Cardiac muscle cell (in vitro differentiated cells and primary cell): ENCODE results near the gene HK1. TPM values are rescaled to one million over a fixed set of nuclear protein-coding genes. Genes with fewer than 3 reads are reported as not detected.
A peak's percentile ranks its signal among the peaks of the same experiment; 100 is the strongest.
"Not testable (repeated sequence)": the region's sequence is repeated elsewhere in the genome, so short reads cannot be mapped to it uniquely, and the experiment has no call there.

Experiments used
- DNase-seq, 2 donors: peaks; one replicate each; pipeline versions ENCODE4 v3.0.0 to v3.0.0-alpha.2; 2010 to 2017; ENCODE audit warnings: low read depth in 1 of 2, low spot score in 1 of 2
- H3K27ac ChIP-seq: fragments of 200-600 bp; sonication (generic); 2 replicates; pipeline ENCODE4 v1.5.1; 2016
- H3K27me3 ChIP-seq: fragments of 200-600 bp; sonication (generic); 2 replicates; pipeline ENCODE4 v1.6.0; 2016; ENCODE audit warnings: control low read depth
- H3K36me3 ChIP-seq: fragments of 200-600 bp; sonication (generic); 2 replicates; pipeline ENCODE4 v1.5.1; 2016; ENCODE audit warnings: control low read depth
- H3K4me1 ChIP-seq: fragments of 200-600 bp; sonication (generic); 2 replicates; pipeline ENCODE4 v1.8.1; 2017; ENCODE audit warnings: low read depth, mild to moderate bottlenecking, mixed run types
- H3K4me3 ChIP-seq: fragments of 200-600 bp; sonication (generic); 2 replicates; pipeline ENCODE4 v1.5.1; 2016; ENCODE audit warnings: mild to moderate bottlenecking
- H3K9me3 ChIP-seq: fragments of 200-600 bp; sonication (generic); 2 replicates; pipeline ENCODE4 v1.5.1; 2017; ENCODE audit warnings: low read depth, mild to moderate bottlenecking, control low read depth
- polyA plus RNA-seq: library from polyadenylated mRNA; unstranded; fragments of >200 nt; fragmentation: Nextera tagmentation; extraction: Ambion mirVana; gene quantifications from 2 replicates; pipeline ENCODE4 v1.2.1, GENCODE V29; 2016
- total RNA-seq: library from RNA; depleted of rRNA; stranded (reverse); fragments of >200 nt; gene quantifications from 2 replicates; pipeline ENCODE4 v1.2.3, GENCODE V29; 2016
- TF ChIP-seq, protein P1 (sequence below): IDR thresholded peaks from 2 replicates; pipeline ENCODE4 v1.5.1; 2012; ENCODE audit warnings: low read depth, mild to moderate bottlenecking, low read length

HK1 gene
- total and polyA plus RNA-seq, 2 experiments from 2014 or later = 324 to 347 TPM

DNA sequence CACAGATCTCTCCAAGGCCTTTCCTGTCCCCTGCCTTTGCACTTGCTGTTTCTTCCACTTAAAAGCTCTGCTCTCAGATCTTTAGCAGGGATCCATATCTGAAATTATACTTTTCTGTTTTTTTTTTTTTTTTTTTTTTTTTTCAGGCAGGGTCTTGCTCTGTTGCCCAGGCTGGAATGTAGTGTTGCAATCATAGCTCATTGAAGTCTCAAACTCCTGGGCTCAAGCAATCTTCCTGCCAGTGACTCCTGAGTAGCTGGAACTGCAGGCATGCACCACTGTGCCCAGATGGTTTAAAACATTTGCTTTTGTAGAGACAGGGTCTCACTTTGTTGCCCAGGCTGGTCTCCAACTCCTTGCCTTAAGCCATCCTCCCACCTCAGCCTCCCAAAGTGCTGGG is 167.9 kb downstream of the HK1 start:
- peaks cover 11% of the 10 kb centered on the region for H3K4me1 ChIP-seq
- TF ChIP-seq, protein P1, sequence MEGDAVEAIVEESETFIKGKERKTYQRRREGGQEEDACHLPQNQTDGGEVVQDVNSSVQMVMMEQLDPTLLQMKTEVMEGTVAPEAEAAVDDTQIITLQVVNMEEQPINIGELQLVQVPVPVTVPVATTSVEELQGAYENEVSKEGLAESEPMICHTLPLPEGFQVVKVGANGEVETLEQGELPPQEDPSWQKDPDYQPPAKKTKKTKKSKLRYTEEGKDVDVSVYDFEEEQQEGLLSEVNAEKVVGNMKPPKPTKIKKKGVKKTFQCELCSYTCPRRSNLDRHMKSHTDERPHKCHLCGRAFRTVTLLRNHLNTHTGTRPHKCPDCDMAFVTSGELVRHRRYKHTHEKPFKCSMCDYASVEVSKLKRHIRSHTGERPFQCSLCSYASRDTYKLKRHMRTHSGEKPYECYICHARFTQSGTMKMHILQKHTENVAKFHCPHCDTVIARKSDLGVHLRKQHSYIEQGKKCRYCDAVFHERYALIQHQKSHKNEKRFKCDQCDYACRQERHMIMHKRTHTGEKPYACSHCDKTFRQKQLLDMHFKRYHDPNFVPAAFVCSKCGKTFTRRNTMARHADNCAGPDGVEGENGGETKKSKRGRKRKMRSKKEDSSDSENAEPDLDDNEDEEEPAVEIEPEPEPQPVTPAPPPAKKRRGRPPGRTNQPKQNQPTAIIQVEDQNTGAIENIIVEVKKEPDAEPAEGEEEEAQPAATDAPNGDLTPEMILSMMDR = no peak
- H3K9me3 ChIP-seq = no peaks in the 10 kb centered on the region
- H3K36me3 ChIP-seq = no peaks in the 10 kb centered on the region
- peak in 1 of 2 donors; percentile 44 for DNase-seq
- no peak overlapping the region for H3K4me3 ChIP-seq
- no peaks in the 10 kb centered on the region for H3K27me3 ChIP-seq
- no peak overlapping the region for H3K27ac ChIP-seq

DNA sequence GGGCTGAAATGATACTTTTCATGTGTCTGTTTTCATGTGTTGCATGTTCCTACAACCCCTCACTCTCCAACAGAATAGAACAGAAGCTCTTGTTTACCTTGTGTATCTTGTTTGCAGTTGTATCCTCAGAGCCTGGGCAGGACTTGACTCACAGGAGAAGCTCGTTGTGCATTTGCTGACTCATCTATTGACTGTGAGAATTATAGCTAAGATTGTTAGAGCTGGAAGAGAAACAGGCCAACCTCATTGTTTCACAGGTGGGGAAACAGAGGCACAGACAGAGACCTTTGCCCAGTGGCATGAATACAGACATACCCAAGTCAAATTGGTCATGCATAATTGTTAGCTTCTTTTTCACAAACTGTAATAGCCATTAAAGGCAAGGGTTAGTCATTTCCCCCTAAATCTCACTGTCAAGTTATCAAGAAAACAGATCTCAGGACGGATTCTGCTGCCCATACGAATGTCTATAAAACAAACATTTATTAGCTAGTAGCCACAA is 168.4 kb downstream of the HK1 start:
- no peak overlapping the region for H3K27ac ChIP-seq
- DNase-seq = peak in 1 of 2 donors; percentile 80
- H3K4me1 ChIP-seq = peaks cover 11% of the 10 kb centered on the region
- H3K9me3 ChIP-seq = no peaks in the 10 kb centered on the region
- H3K4me3 ChIP-seq = no peak overlapping the region
- TF ChIP-seq, protein P1 = no peak
- H3K36me3 ChIP-seq = no peaks in the 10 kb centered on the region
- no peaks in the 10 kb centered on the region for H3K27me3 ChIP-seq

DNA sequence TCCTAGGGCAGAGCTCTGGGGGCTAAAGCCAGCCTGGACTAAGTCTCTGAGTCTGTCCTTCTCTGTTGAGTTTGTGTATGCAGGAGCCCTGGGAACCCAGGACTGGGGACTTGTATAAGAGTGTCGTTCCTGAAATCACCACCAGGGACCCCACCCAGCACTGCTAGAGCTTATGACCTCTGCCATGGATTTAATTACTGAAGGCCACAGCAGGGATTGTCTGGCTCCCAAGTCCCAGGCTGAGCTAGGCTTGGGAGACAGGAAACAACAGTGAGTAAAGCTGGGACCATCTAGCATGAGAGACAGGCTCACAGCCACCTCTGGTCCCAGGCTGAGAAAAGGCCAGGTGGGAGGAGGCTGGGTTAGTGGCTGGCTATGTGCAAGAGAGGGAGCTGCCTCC is 171.5 kb downstream of the HK1 start:
- H3K27ac ChIP-seq = no peak overlapping the region

DNA sequence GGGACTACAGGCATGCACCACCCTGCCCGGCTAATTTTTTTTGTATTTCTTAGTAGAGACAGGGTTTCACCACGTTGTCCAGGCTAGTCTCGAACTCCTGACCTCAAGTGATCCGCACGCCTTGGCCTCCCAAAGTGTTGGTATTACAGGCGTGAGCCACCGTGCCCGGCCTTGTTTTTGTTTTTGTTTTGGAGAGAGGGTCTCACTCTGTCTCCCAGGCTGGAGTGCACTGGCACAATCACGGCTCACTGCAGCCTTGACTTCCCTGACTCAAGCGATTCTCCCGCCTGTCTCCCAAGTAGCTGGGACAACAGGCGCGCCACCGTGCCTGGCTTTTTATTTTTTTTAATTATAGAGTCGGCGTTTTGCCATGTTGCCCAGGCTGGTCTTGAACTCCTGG is 172.1 kb downstream of the HK1 start:
- H3K4me3 ChIP-seq, H3K9me3 ChIP-seq, DNase-seq: not testable (repeated sequence)

More for the DNA sequence above, 171.5 kb downstream of the HK1 start:
- TF ChIP-seq, protein P1 = peak; percentile 56
- DNase-seq = peak; percentile 64 to 90
- Histone ChIP-seq H3K4me3 (no peak overlapping the region), H3K4me1 (peaks cover 27% of the 10 kb centered on the region), H3K9me3 (no peaks in the 10 kb centered on the region), H3K27me3 (no peaks in the 10 kb centered on the region), H3K36me3 (no peaks in the 10 kb centered on the region)

DNA sequence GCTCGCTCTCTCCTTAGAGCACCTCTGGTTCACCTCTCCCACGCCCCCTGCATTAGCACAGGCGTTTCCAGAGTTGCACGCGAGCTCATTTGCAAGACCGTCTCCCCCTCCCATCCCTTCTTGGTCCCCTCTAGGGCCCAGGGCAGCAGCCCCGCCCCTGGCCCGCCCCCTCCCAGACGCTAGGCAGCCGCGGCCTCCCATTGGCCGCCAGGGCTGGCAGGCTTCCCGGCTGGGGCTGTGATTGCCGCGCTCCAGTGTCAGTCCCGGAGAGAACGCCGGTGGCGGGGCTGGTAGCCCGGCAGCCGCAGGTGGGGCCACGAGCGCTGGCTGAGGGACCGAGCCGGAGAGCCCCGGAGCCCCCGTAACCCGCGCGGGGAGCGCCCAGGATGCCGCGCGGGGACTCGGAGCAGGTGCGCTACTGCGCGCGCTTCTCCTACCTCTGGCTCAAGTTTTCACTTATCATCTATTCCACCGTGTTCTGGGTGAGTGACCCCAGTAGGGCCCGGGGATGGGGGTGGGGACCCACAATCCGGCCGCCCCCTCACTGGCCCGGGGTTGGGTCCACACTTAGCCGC is 173.0 kb downstream of the HK1 start, which contains the start of gene TSPAN15:
Gene TSPAN15 (plus strand): TSS at position 257 of the 575 bp plus-strand sequence. CDS start 130 bp downstream, at position 387.
- H3K9me3 ChIP-seq = no peaks in the 10 kb centered on the region
- peak within 1 kb of the TSS; percentile 55 for H3K4me3 ChIP-seq
- TF ChIP-seq, protein P1 = no peak
- H3K36me3 ChIP-seq = no peaks in the 10 kb centered on the region
- peak within 1 kb of the TSS; percentile 31 for H3K27ac ChIP-seq
- H3K27me3 ChIP-seq = no peaks in the 10 kb centered on the region
- peak; percentile 82 to 96 for DNase-seq
- H3K4me1 ChIP-seq = peaks cover 40% of the 10 kb centered on the region

More for the DNA sequence above, 172.1 kb downstream of the HK1 start:
- Histone ChIP-seq H3K27ac (peak overlapping the region; percentile 31), H3K4me1 (peaks cover 31% of the 10 kb centered on the region)
- H3K27me3 ChIP-seq, H3K36me3 ChIP-seq: not testable (repeated sequence)

Other genes starting within 250 kb of the HK1 start
- gene SRGN, start 190.4 kb upstream of the HK1 start, total RNA-seq = not detected in 2 replicates
- 0.62 TPM in 1 of 2 replicates, not detected in the other for gene SRGN, start 190.4 kb upstream of the HK1 start, polyA plus RNA-seq
- gene VPS26A, start 154.3 kb upstream of the HK1 start, total RNA-seq = 12.8 and 14.1 TPM in 2 replicates
- 53.9 and 54.0 TPM in 2 replicates for gene VPS26A, start 154.3 kb upstream of the HK1 start, polyA plus RNA-seq
- 26.4 and 40.8 TPM in 2 replicates for gene SUPV3L1, start 98.3 kb upstream of the HK1 start, total RNA-seq
- gene SUPV3L1, start 98.3 kb upstream of the HK1 start, polyA plus RNA-seq = 31.9 and 32.1 TPM in 2 replicates
- gene HKDC1, start 58.2 kb upstream of the HK1 start, total RNA-seq = not detected in 2 replicates
- gene HKDC1, start 58.2 kb upstream of the HK1 start, polyA plus RNA-seq = not detected in 2 replicates
- gene TACR2, start 138.4 kb downstream of the HK1 start, total RNA-seq = not detected in 2 replicates
- 0.26 and 0.53 TPM in 2 replicates for gene TACR2, start 138.4 kb downstream of the HK1 start, polyA plus RNA-seq
- gene TSPAN15, start 173.0 kb downstream of the HK1 start, total RNA-seq = 179 and 289 TPM in 2 replicates
- gene TSPAN15, start 173.0 kb downstream of the HK1 start, polyA plus RNA-seq = 252 and 541 TPM in 2 replicates